ENCODE results near the gene CHD2.
A peak's percentile ranks its signal among the peaks of the same experiment; 100 is the strongest.

CHD2 gene

GRCh38 chr15:92932946-92933649 lies 33.0 kb downstream of the CHD2 start:
- DNase-seq = no peak

GRCh38 chr15:92933831-92934230 lies 33.7 kb downstream of the CHD2 start:
- DNase-seq = no peak

- no peak for DNase-seq
Measured at GRCh38 chr15:92934716-92935115, 34.6 kb downstream of the CHD2 start.

- DNase-seq = no peak
Measured at GRCh38 chr15:92936138-92936537, 36.0 kb downstream of the CHD2 start.

GRCh38 chr15:92936693-92937092 lies 36.6 kb downstream of the CHD2 start:
- DNase-seq = no peak

GRCh38 chr15:92937901-92938300 lies 37.8 kb downstream of the CHD2 start:
- no peak for DNase-seq

GRCh38 chr15:92938387-92938786 lies 38.3 kb downstream of the CHD2 start:
- no peak for DNase-seq

GRCh38 chr15:92941668-92942067 lies 41.5 kb downstream of the CHD2 start:
- DNase-seq = no peak

GRCh38 chr15:92942706-92943105 lies 42.6 kb downstream of the CHD2 start:
- DNase-seq = no peak

GRCh38 chr15:92943581-92943980 lies 43.5 kb downstream of the CHD2 start:
- DNase-seq = no peak

GRCh38 chr15:92944946-92945521 lies 44.9 kb downstream of the CHD2 start:
- no peak for DNase-seq

GRCh38 chr15:92947071-92947730 lies 47.1 kb downstream of the CHD2 start:
- no peak for DNase-seq

GRCh38 chr15:92949604-92950249 lies 49.6 kb downstream of the CHD2 start:
- no peak for DNase-seq

GRCh38 chr15:92951800-92952457 lies 51.8 kb downstream of the CHD2 start:
- no peak for DNase-seq

GRCh38 chr15:92952458-92952850 lies 52.3 kb downstream of the CHD2 start:
- no peak for DNase-seq

GRCh38 chr15:92953566-92953965 lies 53.4 kb downstream of the CHD2 start:
- no peak for DNase-seq

- no peak for DNase-seq
Measured at GRCh38 chr15:92954002-92954401, 53.9 kb downstream of the CHD2 start.

GRCh38 chr15:92954578-92954977 lies 54.5 kb downstream of the CHD2 start:
- DNase-seq = peak; percentile 24

GRCh38 chr15:92955706-92956105 lies 55.6 kb downstream of the CHD2 start:
- no peak for DNase-seq

GRCh38 chr15:92958105-92958504 lies 58.0 kb downstream of the CHD2 start:
- no peak for DNase-seq

- no peak for DNase-seq
Measured at GRCh38 chr15:92959219-92959618, 59.1 kb downstream of the CHD2 start.

GRCh38 chr15:92960996-92961681 lies 61.0 kb downstream of the CHD2 start:
- DNase-seq = no peak

- DNase-seq = no peak
Measured at GRCh38 chr15:92962914-92963313, 62.8 kb downstream of the CHD2 start.
